ENCODE results near the gene MOCS1. TPM values are rescaled to one million over a fixed set of nuclear protein-coding genes. Genes with fewer than 3 reads are reported as not detected.

Gene MOCS1
- 0.68 and 5.3 TPM in 2 replicates for total RNA-seq

DNA sequence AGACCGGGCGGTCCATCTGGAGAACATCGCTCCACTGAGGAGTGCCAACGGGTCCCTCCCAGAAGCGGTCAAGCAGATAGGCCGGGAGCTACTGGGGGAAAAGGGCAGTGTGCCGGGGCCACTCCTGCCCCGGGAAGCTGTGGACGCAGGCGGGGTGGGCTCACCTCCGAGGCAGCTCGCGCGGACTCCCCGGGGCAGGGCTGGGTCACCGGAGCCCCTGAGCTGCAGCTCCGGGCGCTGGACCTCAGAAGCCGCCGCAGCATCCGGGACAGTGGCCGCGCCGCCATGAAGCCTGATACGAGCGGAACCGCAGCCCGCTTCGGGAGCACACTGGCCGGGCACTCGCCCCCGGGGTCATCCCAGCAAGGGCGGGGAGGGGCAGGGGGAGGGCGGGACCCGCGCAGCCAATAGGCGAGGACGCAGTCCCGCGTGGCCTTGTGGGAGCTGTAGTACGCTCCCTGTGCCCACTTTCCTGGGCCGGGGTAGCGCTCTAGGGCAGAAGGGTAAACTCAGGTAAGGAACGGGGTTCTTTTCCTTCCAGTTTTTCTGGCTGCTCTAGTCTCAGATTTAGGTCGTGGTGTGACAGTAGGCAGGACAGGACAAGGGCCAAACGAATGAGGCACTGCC, at the start of gene MOCS1:
Gene MOCS1 (minus strand): TSS at position 332 of the 627 bp plus-strand sequence. CDS start 45 bp downstream, at position 287.

Other genes starting within 250 kb of the MOCS1 start
- gene KIF6, start 209.1 kb downstream of the MOCS1 start, total RNA-seq, result under 0.01 and 0.21 TPM in 2 replicates
- gene DAAM2, start 142.1 kb downstream of the MOCS1 start, total RNA-seq, result 0.07 TPM in 1 of 2 replicates, not detected in the other

Data from nasal cavity respiratory epithelium epithelial cell of viscerocranial mucosa (primary cell).